Liver (tissue), 9 donors: ENCODE results near the gene SERINC5. TPM values are rescaled to one million over a fixed set of nuclear protein-coding genes. Genes with fewer than 3 reads are reported as not detected.

ENCODE experiments used
- DNase-seq: peaks from one replicate; pipeline ENCODE4 v3.0.0-alpha.2; 2017; ENCODE audit warnings: low spot score
- H3K27ac ChIP-seq, 2 donors: one replicate each; pipeline ENCODE4 v1.7.0; 2013; ENCODE audit warnings: inconsistent platforms in 2 of 2, low read length in 2 of 2, control low read depth in 1 of 2, low read depth in 1 of 2, mild to moderate bottlenecking in 1 of 2
- H3K27me3 ChIP-seq, 4 donors: one replicate each; pipeline versions ENCODE4 v1.6.1 to v1.7.0; 2013; ENCODE audit warnings: low read length in 3 of 4, inconsistent platforms in 1 of 4, mild to moderate bottlenecking in 1 of 4, moderate library complexity in 1 of 4; ENCODE audit not compliant: control insufficient read depth in 4 of 4, insufficient read depth in 4 of 4
- H3K36me3 ChIP-seq, 4 donors: one replicate each; pipeline versions ENCODE4 v1.6.1 to v1.7.0; 2013; ENCODE audit warnings: low read length in 3 of 4, mild to moderate bottlenecking in 3 of 4, low read depth in 1 of 4, moderate library complexity in 1 of 4; ENCODE audit not compliant: control insufficient read depth in 4 of 4, insufficient read depth in 3 of 4
- H3K4me1 ChIP-seq, 4 donors: one replicate each; pipeline versions ENCODE4 v1.6.1 to v1.7.0; 2013; ENCODE audit warnings: low read length in 3 of 4, mild to moderate bottlenecking in 3 of 4, moderate library complexity in 1 of 4; ENCODE audit not compliant: control insufficient read depth in 4 of 4, insufficient read depth in 4 of 4
- H3K4me3 ChIP-seq, 3 donors: one replicate each; pipeline versions ENCODE4 v1.6.1 to v1.7.0; 2013; ENCODE audit warnings: low read length in 3 of 3, control low read depth in 1 of 3, low read depth in 1 of 3, mild to moderate bottlenecking in 1 of 3
- H3K9ac ChIP-seq, 2 donors: one replicate each; pipeline ENCODE4 v1.7.0; 2013; ENCODE audit warnings: low read length in 2 of 2, mild to moderate bottlenecking in 2 of 2, moderate library complexity in 2 of 2, control low read depth in 1 of 2, low read depth in 1 of 2
- H3K9me3 ChIP-seq, 4 donors: one replicate each; pipeline versions ENCODE4 v1.6.1 to v1.7.0; 2013; ENCODE audit warnings: low read length in 3 of 4; ENCODE audit not compliant: control insufficient read depth in 4 of 4
- EGR1 ChIP-seq, 2 donors: IDR thresholded peaks; 2 replicates each; pipeline ENCODE4 v1.6.1; 2016 to 2018; ENCODE audit warnings: antibody characterized with exemption in 2 of 2, low read depth in 2 of 2
- FOXA1 ChIP-seq: IDR thresholded peaks from 2 replicates; pipeline ENCODE4 v1.6.1; 2016; ENCODE audit warnings: antibody characterized with exemption
- HNF4A ChIP-seq, 2 donors: conservative IDR thresholded peaks; 2 replicates each; pipeline ENCODE4 v1.6.1; 2016; ENCODE audit warnings: antibody characterized with exemption in 2 of 2, mild to moderate bottlenecking in 2 of 2
- HNF4G ChIP-seq: IDR thresholded peaks from 2 replicates; pipeline ENCODE4 v1.6.1; 2016; ENCODE audit warnings: antibody characterized with exemption
- JUND ChIP-seq, 2 donors: IDR thresholded peaks; 2 replicates each; pipeline ENCODE4 v1.6.1; 2016; ENCODE audit warnings: antibody characterized with exemption in 2 of 2
- NR2F2 ChIP-seq: IDR thresholded peaks from 2 replicates; pipeline ENCODE4 v1.6.1; 2016; ENCODE audit warnings: antibody characterized with exemption
- RAD21 ChIP-seq, 2 donors: IDR thresholded peaks; 2 replicates each; pipeline ENCODE4 v1.6.1; 2016; ENCODE audit warnings: antibody characterized with exemption in 2 of 2, mild to moderate bottlenecking in 2 of 2
- SP1 ChIP-seq: IDR thresholded peaks from 2 replicates; pipeline ENCODE4 v1.6.1; 2018; ENCODE audit warnings: antibody characterized with exemption, mild to moderate bottlenecking
- TAF1 ChIP-seq: conservative IDR thresholded peaks from 2 replicates; pipeline ENCODE4 v1.6.1; 2016; ENCODE audit warnings: antibody characterized with exemption, mild to moderate bottlenecking
- WGBS: extraction: QIAGEN DNeasy Blood & Tissue Kit; methylation state at CpG from one replicate; pipeline ENCODE4 v1.1.7; 2013; 5-methylcytosine and 5-hydroxymethylcytosine counted together
- polyA plus RNA-seq, 2 donors: library from polyadenylated mRNA; stranded (reverse) in 1 of 2; unstranded in 1 of 2; fragments of 200-250 nt in 1 of 2; fragments of >200 nt in 1 of 2; fragmentation: Nextera tagmentation in 1 of 2; extraction: Ambion mirVana in 1 of 2; gene quantifications; one replicate each; pipeline versions ENCODE4 v1.2.1 to v1.2.3, GENCODE V29; 2013 to 2015
- total RNA-seq, 2 donors: library from RNA; depleted of rRNA; stranded (reverse); fragments of >200 nt; gene quantifications; one replicate each; pipeline ENCODE4 v1.2.3, GENCODE V29; 2014
- TF ChIP-seq, protein P1 (sequence below): IDR thresholded peaks from 2 replicates; pipeline ENCODE4 v1.6.1; 2016; ENCODE audit warnings: antibody characterized with exemption, mild to moderate bottlenecking
- TF ChIP-seq, protein P2 (sequence below): fragments of 150-350 bp; IDR thresholded peaks from 2 replicates; pipeline ENCODE4 v1.5.1; 2017; ENCODE audit warnings: improper control_type of control experiment, low read depth, low read length; ENCODE audit not compliant: missing input control
- TF ChIP-seq, protein P3 (sequence below): IDR thresholded peaks from 2 replicates; pipeline ENCODE4 v1.6.1; 2016; ENCODE audit warnings: antibody characterized with exemption
- TF ChIP-seq, protein P4 (sequence below): IDR thresholded peaks from 2 replicates; pipeline ENCODE4 v1.6.1; 2016; ENCODE audit warnings: antibody characterized with exemption
- TF ChIP-seq, protein P5 (sequence below): IDR thresholded peaks from 2 replicates; pipeline ENCODE4 v1.6.1; 2016; ENCODE audit warnings: antibody characterized with exemption
- donor health status: healthy.
- donor health status: healthy.
- donor health status: healthy.
- donor health status: healthy.
- donor health status: healthy.

SERINC5 gene
- total and polyA plus RNA-seq, 4 donors: 22.2 to 82.3 (median 32.0) TPM

DNA sequence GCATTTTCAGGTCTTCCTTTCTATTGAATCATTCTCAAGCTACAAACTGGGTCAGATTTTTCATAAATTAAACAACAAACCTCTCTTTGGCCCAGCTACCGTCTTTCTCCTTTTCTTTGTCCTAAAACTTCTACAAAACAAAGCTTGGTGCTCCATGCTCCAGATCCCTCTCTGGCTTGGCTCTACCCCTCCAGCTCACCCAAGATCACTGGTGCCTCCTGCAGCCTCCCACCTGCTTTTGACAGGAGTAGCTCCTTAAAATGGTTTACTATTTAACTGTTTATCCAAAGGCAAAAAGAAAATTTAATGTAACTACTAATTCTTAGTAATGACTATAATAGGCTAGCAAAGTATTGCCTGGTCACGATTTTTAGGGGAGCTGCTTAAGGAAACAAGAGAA is 10.7 kb upstream of the SERINC5 start:
- Histone ChIP-seq H3K27me3 (no peaks in the 10 kb centered on the region), H3K4me3 (no peak overlapping the region), H3K9me3 (no peaks in the 10 kb centered on the region), H3K9ac (no peak overlapping the region), H3K4me1 (no peaks in the 10 kb centered on the region), H3K36me3 (no peaks in the 10 kb centered on the region), H3K27ac (no peak overlapping the region)
- no peak for DNase-seq
- TF ChIP-seq EGR1 (IDR thresholded peaks at IDR 0.05; ENCODE audit: low read depth in 2 of 2) (no peak), HNF4A (conservative IDR thresholded peaks at IDR 0.05) (no peak), JUND (IDR thresholded peaks at IDR 0.05) (no peak), HNF4G (no peak), SP1 (no peak), NR2F2 (no peak), FOXA1 (no peak), TAF1 (no peak)
- TF ChIP-seq, protein P1, sequence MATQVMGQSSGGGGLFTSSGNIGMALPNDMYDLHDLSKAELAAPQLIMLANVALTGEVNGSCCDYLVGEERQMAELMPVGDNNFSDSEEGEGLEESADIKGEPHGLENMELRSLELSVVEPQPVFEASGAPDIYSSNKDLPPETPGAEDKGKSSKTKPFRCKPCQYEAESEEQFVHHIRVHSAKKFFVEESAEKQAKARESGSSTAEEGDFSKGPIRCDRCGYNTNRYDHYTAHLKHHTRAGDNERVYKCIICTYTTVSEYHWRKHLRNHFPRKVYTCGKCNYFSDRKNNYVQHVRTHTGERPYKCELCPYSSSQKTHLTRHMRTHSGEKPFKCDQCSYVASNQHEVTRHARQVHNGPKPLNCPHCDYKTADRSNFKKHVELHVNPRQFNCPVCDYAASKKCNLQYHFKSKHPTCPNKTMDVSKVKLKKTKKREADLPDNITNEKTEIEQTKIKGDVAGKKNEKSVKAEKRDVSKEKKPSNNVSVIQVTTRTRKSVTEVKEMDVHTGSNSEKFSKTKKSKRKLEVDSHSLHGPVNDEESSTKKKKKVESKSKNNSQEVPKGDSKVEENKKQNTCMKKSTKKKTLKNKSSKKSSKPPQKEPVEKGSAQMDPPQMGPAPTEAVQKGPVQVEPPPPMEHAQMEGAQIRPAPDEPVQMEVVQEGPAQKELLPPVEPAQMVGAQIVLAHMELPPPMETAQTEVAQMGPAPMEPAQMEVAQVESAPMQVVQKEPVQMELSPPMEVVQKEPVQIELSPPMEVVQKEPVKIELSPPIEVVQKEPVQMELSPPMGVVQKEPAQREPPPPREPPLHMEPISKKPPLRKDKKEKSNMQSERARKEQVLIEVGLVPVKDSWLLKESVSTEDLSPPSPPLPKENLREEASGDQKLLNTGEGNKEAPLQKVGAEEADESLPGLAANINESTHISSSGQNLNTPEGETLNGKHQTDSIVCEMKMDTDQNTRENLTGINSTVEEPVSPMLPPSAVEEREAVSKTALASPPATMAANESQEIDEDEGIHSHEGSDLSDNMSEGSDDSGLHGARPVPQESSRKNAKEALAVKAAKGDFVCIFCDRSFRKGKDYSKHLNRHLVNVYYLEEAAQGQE: no peak
- 81% methylated on average over 2 of the region's 2 CpGs for WGBS

DNA sequence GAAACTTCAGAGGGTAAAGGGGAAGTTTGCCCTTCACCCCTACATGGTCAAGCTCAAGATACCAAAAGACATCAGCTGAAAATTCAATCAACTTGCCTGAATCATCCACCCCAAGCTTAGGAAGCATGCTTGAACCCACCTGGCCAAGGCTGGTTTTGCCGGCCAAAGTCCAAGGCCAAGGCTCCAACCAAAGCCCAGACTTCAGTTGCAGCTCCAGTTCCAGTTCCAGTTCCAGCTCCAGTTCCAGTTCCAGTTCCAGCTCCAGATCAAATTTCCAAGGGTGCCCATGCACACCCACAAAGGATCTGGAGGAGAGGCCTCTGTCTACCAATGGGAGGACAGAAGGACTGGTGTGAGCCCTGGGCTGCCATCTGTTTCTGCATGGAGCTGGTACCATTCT is 4.6 kb upstream of the SERINC5 start:
- Histone ChIP-seq H3K27ac (no peak overlapping the region), H3K36me3 (no peaks in the 10 kb centered on the region), H3K9ac (no peak overlapping the region), H3K4me3 (no peak overlapping the region), H3K9me3 (no peaks in the 10 kb centered on the region), H3K4me1 (peaks cover 0 to 7% (median 2%) of the 10 kb centered on the region in 4 donors), H3K27me3 (no peaks in the 10 kb centered on the region)
- no peak for TF ChIP-seq EGR1 (IDR thresholded peaks at IDR 0.05; ENCODE audit: low read depth in 2 of 2)
- TF ChIP-seq, protein P2, sequence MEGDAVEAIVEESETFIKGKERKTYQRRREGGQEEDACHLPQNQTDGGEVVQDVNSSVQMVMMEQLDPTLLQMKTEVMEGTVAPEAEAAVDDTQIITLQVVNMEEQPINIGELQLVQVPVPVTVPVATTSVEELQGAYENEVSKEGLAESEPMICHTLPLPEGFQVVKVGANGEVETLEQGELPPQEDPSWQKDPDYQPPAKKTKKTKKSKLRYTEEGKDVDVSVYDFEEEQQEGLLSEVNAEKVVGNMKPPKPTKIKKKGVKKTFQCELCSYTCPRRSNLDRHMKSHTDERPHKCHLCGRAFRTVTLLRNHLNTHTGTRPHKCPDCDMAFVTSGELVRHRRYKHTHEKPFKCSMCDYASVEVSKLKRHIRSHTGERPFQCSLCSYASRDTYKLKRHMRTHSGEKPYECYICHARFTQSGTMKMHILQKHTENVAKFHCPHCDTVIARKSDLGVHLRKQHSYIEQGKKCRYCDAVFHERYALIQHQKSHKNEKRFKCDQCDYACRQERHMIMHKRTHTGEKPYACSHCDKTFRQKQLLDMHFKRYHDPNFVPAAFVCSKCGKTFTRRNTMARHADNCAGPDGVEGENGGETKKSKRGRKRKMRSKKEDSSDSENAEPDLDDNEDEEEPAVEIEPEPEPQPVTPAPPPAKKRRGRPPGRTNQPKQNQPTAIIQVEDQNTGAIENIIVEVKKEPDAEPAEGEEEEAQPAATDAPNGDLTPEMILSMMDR: no peak
- TF ChIP-seq SP1: peak; percentile 8
- peak in 1 of 2 donors; percentile 5 for TF ChIP-seq RAD21 (IDR thresholded peaks at IDR 0.05)
- TF ChIP-seq, protein P3, sequence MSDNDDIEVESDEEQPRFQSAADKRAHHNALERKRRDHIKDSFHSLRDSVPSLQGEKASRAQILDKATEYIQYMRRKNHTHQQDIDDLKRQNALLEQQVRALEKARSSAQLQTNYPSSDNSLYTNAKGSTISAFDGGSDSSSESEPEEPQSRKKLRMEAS: no peak
- TF ChIP-seq, protein P4, sequence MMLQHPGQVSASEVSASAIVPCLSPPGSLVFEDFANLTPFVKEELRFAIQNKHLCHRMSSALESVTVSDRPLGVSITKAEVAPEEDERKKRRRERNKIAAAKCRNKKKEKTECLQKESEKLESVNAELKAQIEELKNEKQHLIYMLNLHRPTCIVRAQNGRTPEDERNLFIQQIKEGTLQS: no peak
- peak; percentile 59 to 73 for TF ChIP-seq HNF4A (conservative IDR thresholded peaks at IDR 0.05)
- no peak for TF ChIP-seq JUND (IDR thresholded peaks at IDR 0.05)
- no peak for TF ChIP-seq NR2F2
- TF ChIP-seq, protein P5, sequence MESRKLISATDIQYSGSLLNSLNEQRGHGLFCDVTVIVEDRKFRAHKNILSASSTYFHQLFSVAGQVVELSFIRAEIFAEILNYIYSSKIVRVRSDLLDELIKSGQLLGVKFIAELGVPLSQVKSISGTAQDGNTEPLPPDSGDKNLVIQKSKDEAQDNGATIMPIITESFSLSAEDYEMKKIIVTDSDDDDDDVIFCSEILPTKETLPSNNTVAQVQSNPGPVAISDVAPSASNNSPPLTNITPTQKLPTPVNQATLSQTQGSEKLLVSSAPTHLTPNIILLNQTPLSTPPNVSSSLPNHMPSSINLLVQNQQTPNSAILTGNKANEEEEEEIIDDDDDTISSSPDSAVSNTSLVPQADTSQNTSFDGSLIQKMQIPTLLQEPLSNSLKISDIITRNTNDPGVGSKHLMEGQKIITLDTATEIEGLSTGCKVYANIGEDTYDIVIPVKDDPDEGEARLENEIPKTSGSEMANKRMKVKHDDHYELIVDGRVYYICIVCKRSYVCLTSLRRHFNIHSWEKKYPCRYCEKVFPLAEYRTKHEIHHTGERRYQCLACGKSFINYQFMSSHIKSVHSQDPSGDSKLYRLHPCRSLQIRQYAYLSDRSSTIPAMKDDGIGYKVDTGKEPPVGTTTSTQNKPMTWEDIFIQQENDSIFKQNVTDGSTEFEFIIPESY: no peak
- TF ChIP-seq HNF4G: peak; percentile 19
- DNase-seq: no peak
- whole genome bisulfite sequencing: 88% methylated on average over 1 of the region's 1 CpG
